Measurements from ENCODE around the gene VWA2.
A peak's percentile ranks its signal among the peaks of the same experiment; 100 is the strongest.

Gene VWA2

GRCh38 chr10:114290038-114290437 is 51.0 kb downstream of the VWA2 start:
- Histone ChIP-seq H4K91ac (ENCODE audit: low read depth, low read length, poor library complexity) (no peak overlapping the region), H2AK5ac (ENCODE audit: low read depth, low read length) (no peak overlapping the region), H3K4me1 (ENCODE audit: control insufficient read depth in 2 of 2, insufficient read depth in 1 of 2, low read depth in 1 of 2, low read length in 2 of 2) (no peaks in the 10 kb centered on the region), H3K79me1 (ENCODE audit: low read depth, low read length) (no peaks in the 10 kb centered on the region), H3K27me3 (ENCODE audit: control insufficient read depth in 3 of 3, insufficient read depth in 3 of 3, low read depth in 1 of 3, low read length in 3 of 3) (peaks cover 0 to 7% (median 0%) of the 10 kb centered on the region in 3 experiments), H3K14ac (ENCODE audit: low read length) (no peak overlapping the region), H2BK15ac (ENCODE audit: low read length) (no peak overlapping the region), H3K9me3 (replicated peaks in 1 of 2; ENCODE audit: control insufficient read depth in 2 of 2, insufficient read depth in 1 of 2, low read depth in 1 of 2, low read length in 2 of 2) (no peaks in the 10 kb centered on the region), H3K9ac (ENCODE audit: low read depth, low read length, poor library complexity) (no peak overlapping the region), H3K23ac (ENCODE audit: low read depth, low read length, poor library complexity) (no peak overlapping the region), H2AFZ (ENCODE audit: low read length) (no peak overlapping the region), H2BK12ac (ENCODE audit: low read length) (no peak overlapping the region), H2BK120ac (ENCODE audit: low read depth, low read length) (no peak overlapping the region), H3K4ac (ENCODE audit: low read length) (no peak overlapping the region), H3K4me2 (ENCODE audit: insufficient read depth, low read length, poor library complexity, severe bottlenecking) (no peak overlapping the region), H3K36me3 (replicated peaks in 1 of 2; ENCODE audit: control insufficient read depth in 2 of 2, insufficient read depth in 2 of 2, low read length in 2 of 2) (no peaks in the 10 kb centered on the region), H4K8ac (ENCODE audit: low read depth, low read length) (no peak overlapping the region), H3K4me3 (ENCODE audit: low read length in 2 of 2) (peak overlapping the region in 1 of 2 donors; percentile 52), H2BK5ac (ENCODE audit: low read length) (no peak overlapping the region), H3K18ac (ENCODE audit: low read length) (no peak overlapping the region), H3K27ac (replicated peaks; ENCODE audit: low read length) (no peak overlapping the region)
- no CpG with 5 or more reads among the region's 10 CpGs for WGBS, 2 donors (ENCODE audit: extremely low coverage in 2 of 2, insufficient read length in 2 of 2, insufficient replicate concordance in 1 of 2)
- no peak for DNase-seq (ENCODE audit: low spot score)

GRCh38 chr10:114291076-114291475 is 52.0 kb downstream of the VWA2 start:
- H3K9me3 ChIP-seq (replicated peaks in 1 of 2; ENCODE audit: control insufficient read depth in 2 of 2, insufficient read depth in 1 of 2, low read depth in 1 of 2, low read length in 2 of 2), result peaks cover under 1 to 9% of the 10 kb centered on the region in 2 donors
- no peak overlapping the region for H3K4ac ChIP-seq (ENCODE audit: low read length)
- peaks cover 0 to under 1% of the 10 kb centered on the region in 2 donors for H3K36me3 ChIP-seq (replicated peaks in 1 of 2; ENCODE audit: control insufficient read depth in 2 of 2, insufficient read depth in 2 of 2, low read length in 2 of 2)
- peaks cover 0 to 7% (median 0%) of the 10 kb centered on the region in 3 experiments for H3K27me3 ChIP-seq (ENCODE audit: control insufficient read depth in 3 of 3, insufficient read depth in 3 of 3, low read depth in 1 of 3, low read length in 3 of 3)
- H2BK15ac ChIP-seq (ENCODE audit: low read length), result no peak overlapping the region
- no peak overlapping the region for H3K4me2 ChIP-seq (ENCODE audit: insufficient read depth, low read length, poor library complexity, severe bottlenecking)
- no peak overlapping the region for H3K4me3 ChIP-seq (ENCODE audit: low read length in 2 of 2)
- H2BK5ac ChIP-seq (ENCODE audit: low read length), result no peak overlapping the region
- H2BK12ac ChIP-seq (ENCODE audit: low read length), result no peak overlapping the region
- no peak overlapping the region for H3K27ac ChIP-seq (replicated peaks; ENCODE audit: low read length)
- H3K23ac ChIP-seq (ENCODE audit: low read depth, low read length, poor library complexity), result no peak overlapping the region
- no peaks in the 10 kb centered on the region for H3K4me1 ChIP-seq (ENCODE audit: control insufficient read depth in 2 of 2, insufficient read depth in 1 of 2, low read depth in 1 of 2, low read length in 2 of 2)
- H3K18ac ChIP-seq (ENCODE audit: low read length), result no peak overlapping the region
- no peak overlapping the region for H4K91ac ChIP-seq (ENCODE audit: low read depth, low read length, poor library complexity)
- no peak for DNase-seq (ENCODE audit: low spot score)
- no peak overlapping the region for H2AK5ac ChIP-seq (ENCODE audit: low read depth, low read length)
- H2BK120ac ChIP-seq (ENCODE audit: low read depth, low read length), result peak overlapping the region; percentile 22
- H3K79me1 ChIP-seq (ENCODE audit: low read depth, low read length), result no peaks in the 10 kb centered on the region
- H3K9ac ChIP-seq (ENCODE audit: low read depth, low read length, poor library complexity), result no peak overlapping the region
- no peak overlapping the region for H3K14ac ChIP-seq (ENCODE audit: low read length)
- no peak overlapping the region for H4K8ac ChIP-seq (ENCODE audit: low read depth, low read length)
- no CpG with 5 or more reads among the region's 7 CpGs for WGBS, 2 donors (ENCODE audit: extremely low coverage in 2 of 2, insufficient read length in 2 of 2, insufficient replicate concordance in 1 of 2)
- H2AFZ ChIP-seq (ENCODE audit: low read length), result no peak overlapping the region

GRCh38 chr10:114291516-114291915 is 52.5 kb downstream of the VWA2 start:
- Histone ChIP-seq H3K9me3 (replicated peaks in 1 of 2; ENCODE audit: control insufficient read depth in 2 of 2, insufficient read depth in 1 of 2, low read depth in 1 of 2, low read length in 2 of 2) (peaks cover 2 to 13% of the 10 kb centered on the region in 2 donors), H3K23ac (ENCODE audit: low read depth, low read length, poor library complexity) (no peak overlapping the region), H3K18ac (ENCODE audit: low read length) (no peak overlapping the region), H2BK5ac (ENCODE audit: low read length) (no peak overlapping the region), H3K4me1 (ENCODE audit: control insufficient read depth in 2 of 2, insufficient read depth in 1 of 2, low read depth in 1 of 2, low read length in 2 of 2) (no peaks in the 10 kb centered on the region), H3K9ac (ENCODE audit: low read depth, low read length, poor library complexity) (no peak overlapping the region), H3K27me3 (ENCODE audit: control insufficient read depth in 3 of 3, insufficient read depth in 3 of 3, low read depth in 1 of 3, low read length in 3 of 3) (peaks cover 0 to 7% (median 0%) of the 10 kb centered on the region in 3 experiments), H3K14ac (ENCODE audit: low read length) (no peak overlapping the region), H2AK5ac (ENCODE audit: low read depth, low read length) (no peak overlapping the region), H2BK12ac (ENCODE audit: low read length) (no peak overlapping the region), H2BK15ac (ENCODE audit: low read length) (no peak overlapping the region), H3K27ac (replicated peaks; ENCODE audit: low read length) (no peak overlapping the region), H3K79me1 (ENCODE audit: low read depth, low read length) (no peaks in the 10 kb centered on the region), H2AFZ (ENCODE audit: low read length) (peak overlapping the region; percentile 18), H4K91ac (ENCODE audit: low read depth, low read length, poor library complexity) (no peak overlapping the region), H4K8ac (ENCODE audit: low read depth, low read length) (no peak overlapping the region), H3K36me3 (replicated peaks in 1 of 2; ENCODE audit: control insufficient read depth in 2 of 2, insufficient read depth in 2 of 2, low read length in 2 of 2) (peaks cover 0 to 2% of the 10 kb centered on the region in 2 donors), H3K4me3 (ENCODE audit: low read length in 2 of 2) (no peak overlapping the region), H2BK120ac (ENCODE audit: low read depth, low read length) (no peak overlapping the region), H3K4me2 (ENCODE audit: insufficient read depth, low read length, poor library complexity, severe bottlenecking) (no peak overlapping the region), H3K4ac (ENCODE audit: low read length) (no peak overlapping the region)
- WGBS, 2 donors (ENCODE audit: extremely low coverage in 2 of 2, insufficient read length in 2 of 2, insufficient replicate concordance in 1 of 2), result no CpG with 5 or more reads among the region's 8 CpGs
- no peak for DNase-seq (ENCODE audit: low spot score)

GRCh38 chr10:114293075-114293474 is 54.0 kb downstream of the VWA2 start:
- Histone ChIP-seq H4K8ac (ENCODE audit: low read depth, low read length) (no peak overlapping the region), H2BK12ac (ENCODE audit: low read length) (no peak overlapping the region), H3K27ac (replicated peaks; ENCODE audit: low read length) (no peak overlapping the region), H2BK120ac (ENCODE audit: low read depth, low read length) (no peak overlapping the region), H2BK15ac (ENCODE audit: low read length) (no peak overlapping the region), H3K27me3 (ENCODE audit: control insufficient read depth in 3 of 3, insufficient read depth in 3 of 3, low read depth in 1 of 3, low read length in 3 of 3) (peaks cover 0 to 4% (median 0%) of the 10 kb centered on the region in 3 experiments), H2BK5ac (ENCODE audit: low read length) (no peak overlapping the region), H3K23ac (ENCODE audit: low read depth, low read length, poor library complexity) (no peak overlapping the region), H3K4me3 (ENCODE audit: low read length in 2 of 2) (no peak overlapping the region), H2AFZ (ENCODE audit: low read length) (no peak overlapping the region), H3K9me3 (replicated peaks in 1 of 2; ENCODE audit: control insufficient read depth in 2 of 2, insufficient read depth in 1 of 2, low read depth in 1 of 2, low read length in 2 of 2) (peaks cover 6 to 16% of the 10 kb centered on the region in 2 donors), H3K4me1 (ENCODE audit: control insufficient read depth in 2 of 2, insufficient read depth in 1 of 2, low read depth in 1 of 2, low read length in 2 of 2) (no peaks in the 10 kb centered on the region), H3K4me2 (ENCODE audit: insufficient read depth, low read length, poor library complexity, severe bottlenecking) (no peak overlapping the region), H3K14ac (ENCODE audit: low read length) (no peak overlapping the region), H3K36me3 (replicated peaks in 1 of 2; ENCODE audit: control insufficient read depth in 2 of 2, insufficient read depth in 2 of 2, low read length in 2 of 2) (peaks cover 0 to 8% of the 10 kb centered on the region in 2 donors), H3K18ac (ENCODE audit: low read length) (no peak overlapping the region), H3K79me1 (ENCODE audit: low read depth, low read length) (no peaks in the 10 kb centered on the region), H2AK5ac (ENCODE audit: low read depth, low read length) (no peak overlapping the region), H3K4ac (ENCODE audit: low read length) (no peak overlapping the region), H4K91ac (ENCODE audit: low read depth, low read length, poor library complexity) (no peak overlapping the region), H3K9ac (ENCODE audit: low read depth, low read length, poor library complexity) (no peak overlapping the region)
- no peak for DNase-seq (ENCODE audit: low spot score)
- WGBS, 2 donors (ENCODE audit: extremely low coverage in 2 of 2, insufficient read length in 2 of 2, insufficient replicate concordance in 1 of 2), result no CpG with 5 or more reads among the region's 5 CpGs
